ENCODE data around the gene HOXD12. TPM values are rescaled to one million over a fixed set of nuclear protein-coding genes. Genes with fewer than 3 reads are reported as not detected.

The HOXD12 gene
- total and polyA plus RNA-seq, 2 donors, result 0.09 to 2.2 TPM

GRCh38 chr2:176093898-176094249 is 5.7 kb upstream of the HOXD12 start:
- no peak overlapping the region for H3K4me3 ChIP-seq (ENCODE audit: low read depth, low read length)
- WGBS, result 54% methylated on average over 8 of the region's 8 CpGs
- no peak overlapping the region for H3K27ac ChIP-seq (ENCODE audit: low read depth)
- H3K36me3 ChIP-seq (ENCODE audit: insufficient read depth), result no peaks in the 10 kb centered on the region
- no peak for DNase-seq (ENCODE audit: extremely low spot score)
- peaks cover 2% of the 10 kb centered on the region for H3K4me1 ChIP-seq (ENCODE audit: insufficient read depth)

GRCh38 chr2:176094349-176094748 is 5.2 kb upstream of the HOXD12 start:
- Histone ChIP-seq H3K36me3 (ENCODE audit: insufficient read depth) (no peaks in the 10 kb centered on the region), H3K27ac (ENCODE audit: low read depth) (no peak overlapping the region), H3K4me3 (ENCODE audit: low read depth, low read length) (no peak overlapping the region), H3K4me1 (ENCODE audit: insufficient read depth) (peaks cover 2% of the 10 kb centered on the region)
- DNase-seq (ENCODE audit: extremely low spot score), result no peak
- 69% methylated on average over 12 of the region's 12 CpGs for WGBS

GRCh38 chr2:176095421-176095820 is 4.2 kb upstream of the HOXD12 start:
- 68% methylated on average over 5 of the region's 5 CpGs for WGBS
- peaks cover 2% of the 10 kb centered on the region for H3K4me1 ChIP-seq (ENCODE audit: insufficient read depth)
- H3K4me3 ChIP-seq (ENCODE audit: low read depth, low read length), result no peak overlapping the region
- H3K27ac ChIP-seq (ENCODE audit: low read depth), result no peak overlapping the region
- H3K36me3 ChIP-seq (ENCODE audit: insufficient read depth), result no peaks in the 10 kb centered on the region
- no peak for DNase-seq (ENCODE audit: extremely low spot score)

- 22% methylated on average over 16 of the region's 16 CpGs for WGBS
- Histone ChIP-seq H3K4me3 (ENCODE audit: low read depth, low read length) (no peak overlapping the region), H3K27ac (ENCODE audit: low read depth) (no peak overlapping the region), H3K36me3 (ENCODE audit: insufficient read depth) (no peaks in the 10 kb centered on the region), H3K4me1 (ENCODE audit: insufficient read depth) (peaks cover 2% of the 10 kb centered on the region)
- DNase-seq (ENCODE audit: extremely low spot score), result no peak
These were observed 3.2 kb upstream of the HOXD12 start for GRCh38 chr2:176096243-176096985.

- Histone ChIP-seq H3K4me3 (ENCODE audit: low read depth, low read length) (peak overlapping the region; percentile 17), H3K36me3 (ENCODE audit: insufficient read depth) (no peaks in the 10 kb centered on the region), H3K27ac (ENCODE audit: low read depth) (no peak overlapping the region), H3K4me1 (ENCODE audit: insufficient read depth) (peaks cover 2% of the 10 kb centered on the region)
- WGBS, result 2% methylated on average over 45 of the region's 45 CpGs
- no peak for DNase-seq (ENCODE audit: extremely low spot score)
These were observed 2.4 kb upstream of the HOXD12 start for GRCh38 chr2:176096986-176097819.

GRCh38 chr2:176097820-176098365 is 1.7 kb upstream of the HOXD12 start:
- no peak for DNase-seq (ENCODE audit: extremely low spot score)
- Histone ChIP-seq H3K4me1 (ENCODE audit: insufficient read depth) (peaks cover 2% of the 10 kb centered on the region), H3K27ac (ENCODE audit: low read depth) (no peak overlapping the region), H3K36me3 (ENCODE audit: insufficient read depth) (no peaks in the 10 kb centered on the region), H3K4me3 (ENCODE audit: low read depth, low read length) (no peak overlapping the region)
- WGBS, result 3% methylated on average over 18 of the region's 18 CpGs

DNA sequence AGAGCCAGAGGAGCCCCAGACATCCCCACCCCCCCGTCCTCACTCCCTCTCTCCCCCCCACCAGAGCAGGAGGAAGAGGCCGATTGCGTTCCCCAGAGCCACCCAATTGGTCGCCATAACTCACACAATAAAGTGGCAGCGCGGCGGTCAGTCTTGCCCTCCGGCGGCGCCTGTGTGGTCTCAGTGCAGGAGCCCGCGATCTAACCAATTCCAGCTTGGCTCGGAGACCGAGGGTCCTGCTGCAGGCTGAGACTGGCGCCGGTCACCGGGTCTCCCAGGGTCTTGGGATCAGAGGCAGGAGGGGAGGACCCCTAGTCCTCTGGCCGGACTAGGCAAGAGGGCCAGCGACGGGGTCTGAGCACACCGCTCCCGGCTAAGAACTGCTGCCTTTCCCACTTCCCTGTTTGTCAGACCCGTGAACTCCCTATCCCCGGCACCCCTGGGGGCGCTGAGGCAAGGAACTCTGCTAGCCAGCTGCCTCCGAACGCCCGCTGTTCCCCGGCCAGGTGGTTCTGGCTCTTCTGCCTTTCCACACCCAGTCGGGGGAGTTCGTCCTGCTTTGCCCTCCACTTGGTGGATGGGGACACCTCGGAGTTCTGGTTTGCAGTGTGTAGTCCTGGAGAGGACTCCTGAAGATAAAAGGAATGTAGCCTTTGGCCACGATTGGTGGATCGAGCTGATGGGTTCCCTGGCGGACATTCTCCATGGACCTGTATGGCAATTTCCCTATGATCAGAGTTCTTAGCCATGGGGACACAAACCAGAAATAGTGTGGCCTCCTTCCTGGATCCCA is 1.0 kb upstream of the HOXD12 start:
- DNase-seq (ENCODE audit: extremely low spot score), result no peak
- H3K27ac ChIP-seq (ENCODE audit: low read depth), result no peak overlapping the region
- no peak overlapping the region for H3K4me3 ChIP-seq (ENCODE audit: low read depth, low read length)
- H3K4me1 ChIP-seq (ENCODE audit: insufficient read depth), result peaks cover 2% of the 10 kb centered on the region
- 24% methylated on average over 35 of the region's 35 CpGs for WGBS
- H3K36me3 ChIP-seq (ENCODE audit: insufficient read depth), result no peaks in the 10 kb centered on the region

GRCh38 chr2:176099159-176099727 is 352 bp upstream of the HOXD12 start:
- Histone ChIP-seq H3K4me3 (ENCODE audit: low read depth, low read length) (no peak overlapping the region), H3K36me3 (ENCODE audit: insufficient read depth) (no peaks in the 10 kb centered on the region), H3K4me1 (ENCODE audit: insufficient read depth) (peaks cover 2% of the 10 kb centered on the region), H3K27ac (ENCODE audit: low read depth) (no peak overlapping the region)
- WGBS, result 62% methylated on average over 30 of the region's 30 CpGs
- no peak for DNase-seq (ENCODE audit: extremely low spot score)

GRCh38 chr2:176100547-176101140 is 1.0 kb downstream of the HOXD12 start:
- WGBS, result 75% methylated on average over 28 of the region's 28 CpGs
- no peak for DNase-seq (ENCODE audit: extremely low spot score)
- no peak overlapping the region for H3K4me3 ChIP-seq (ENCODE audit: low read depth, low read length)
- H3K36me3 ChIP-seq (ENCODE audit: insufficient read depth), result no peaks in the 10 kb centered on the region
- H3K27ac ChIP-seq (ENCODE audit: low read depth), result no peak overlapping the region
- peaks cover 2% of the 10 kb centered on the region for H3K4me1 ChIP-seq (ENCODE audit: insufficient read depth)

DNA sequence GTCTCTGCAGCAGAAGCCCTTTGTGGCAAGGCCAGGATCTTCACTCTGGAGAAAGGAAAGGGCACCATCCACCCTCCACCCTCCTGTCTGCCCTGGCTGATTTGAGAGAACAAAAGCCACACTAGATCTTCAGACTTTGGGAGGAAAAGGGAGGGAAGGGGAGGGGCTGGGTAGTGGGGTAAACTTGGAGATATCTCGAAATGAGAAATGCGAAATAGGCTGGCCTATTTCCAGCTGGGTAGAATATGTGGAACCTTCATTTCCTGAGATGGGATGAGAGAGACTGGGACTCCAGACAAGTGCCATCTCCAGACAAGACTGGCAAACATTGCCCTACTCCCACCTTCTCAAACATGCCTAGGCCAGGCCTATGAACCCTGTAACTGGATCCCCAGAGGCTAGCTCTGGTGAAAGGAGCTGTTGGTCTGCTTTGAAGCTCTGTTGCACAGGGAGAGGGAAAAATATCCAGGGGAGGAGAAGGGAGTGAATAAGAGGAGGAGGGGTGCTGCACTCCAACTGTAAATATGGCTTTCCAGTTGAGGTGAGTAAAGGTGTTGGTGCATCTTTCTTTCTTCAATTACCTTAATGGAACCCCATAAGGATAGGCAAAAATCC is 1.7 kb downstream of the HOXD12 start:
- Histone ChIP-seq H3K27ac (ENCODE audit: low read depth) (no peak overlapping the region), H3K4me3 (ENCODE audit: low read depth, low read length) (no peak overlapping the region), H3K4me1 (ENCODE audit: insufficient read depth) (peaks cover 2% of the 10 kb centered on the region), H3K36me3 (ENCODE audit: insufficient read depth) (no peaks in the 10 kb centered on the region)
- 55% methylated on average over 2 of the region's 2 CpGs for WGBS
- no peak for DNase-seq (ENCODE audit: extremely low spot score)

DNA sequence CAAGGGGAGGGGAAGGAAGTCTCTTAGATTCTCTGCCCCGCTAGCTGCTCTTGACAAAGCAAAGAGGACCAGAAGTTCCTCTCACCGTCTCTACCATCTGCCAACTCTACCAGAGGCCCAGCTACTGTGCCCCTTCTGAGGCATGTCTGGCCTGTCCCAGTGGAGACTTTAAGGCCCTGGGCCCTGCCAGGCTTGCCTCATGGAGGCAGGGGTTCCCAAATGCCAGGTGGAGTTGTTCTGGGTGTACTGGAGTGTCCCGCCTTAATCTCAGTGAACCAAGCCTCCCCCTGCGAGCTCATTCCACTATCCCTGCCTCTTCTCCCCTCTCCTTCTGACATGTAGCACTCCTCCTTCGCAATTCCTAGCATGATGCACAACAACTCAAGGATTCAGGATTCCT is 2.2 kb downstream of the HOXD12 start:
- no peak overlapping the region for H3K27ac ChIP-seq (ENCODE audit: low read depth)
- WGBS, result 82% methylated on average over 5 of the region's 5 CpGs
- peaks cover 2% of the 10 kb centered on the region for H3K4me1 ChIP-seq (ENCODE audit: insufficient read depth)
- DNase-seq (ENCODE audit: extremely low spot score), result no peak
- no peaks in the 10 kb centered on the region for H3K36me3 ChIP-seq (ENCODE audit: insufficient read depth)
- H3K4me3 ChIP-seq (ENCODE audit: low read depth, low read length), result no peak overlapping the region

GRCh38 chr2:176102309-176102866 is 2.8 kb downstream of the HOXD12 start:
- Histone ChIP-seq H3K4me3 (ENCODE audit: low read depth, low read length) (no peak overlapping the region), H3K4me1 (ENCODE audit: insufficient read depth) (no peaks in the 10 kb centered on the region), H3K36me3 (ENCODE audit: insufficient read depth) (no peaks in the 10 kb centered on the region), H3K27ac (ENCODE audit: low read depth) (no peak overlapping the region)
- WGBS, result 77% methylated on average over 7 of the region's 7 CpGs
- DNase-seq (ENCODE audit: extremely low spot score), result no peak
